Stimulated activated effector memory CD8-positive, alpha-beta T cell treated with anti-CD3 and anti-CD28 coated beads, Interleukin-12 subunit alpha, Interleukin-12 subunit beta, amount 100 ng/mL, for 72 hours (primary cell): Measurements from ENCODE around the gene NINJ1.
"Not testable (repeated sequence)": the region's sequence is repeated elsewhere in the genome, so short reads cannot be mapped to it uniquely, and the experiment has no call there.

ENCODE experiments used
- ATAC-seq: fragments of 150-1000 bp; cut with Tn5 transposase; 2 replicates; pipeline ENCODE4 v1.10.0; 2021
- DNase-seq, 2 donors: peaks; one replicate each; pipeline ENCODE4 v3.0.0; 2021 to 2022; ENCODE audit warnings: low spot score in 2 of 2
- H3K27ac Mint-ChIP-seq: one replicate; pipeline ENCODE4 v1.8.0; 2022; ENCODE audit warnings: mild to moderate bottlenecking, mixed read lengths
- H3K36me3 Mint-ChIP-seq: one replicate; pipeline ENCODE4 v1.8.0; 2022; ENCODE audit warnings: mild to moderate bottlenecking, mixed read lengths
- H3K4me1 Mint-ChIP-seq: one replicate; pipeline ENCODE4 v1.8.0; 2022; ENCODE audit warnings: mixed read lengths
- H3K4me3 Mint-ChIP-seq: one replicate; pipeline ENCODE4 v1.8.0; 2022; ENCODE audit warnings: mild to moderate bottlenecking, mixed read lengths
- H3K9me3 Mint-ChIP-seq: one replicate; pipeline ENCODE4 v1.8.0; 2022; ENCODE audit warnings: mixed read lengths

The NINJ1 gene

GRCh38 chr9:93146696-93147095, 12.6 kb upstream of the NINJ1 start:
- not testable (repeated sequence) for H3K9me3 Mint-ChIP-seq, DNase-seq
- peaks cover 15% of the 10 kb centered on the region for H3K36me3 Mint-ChIP-seq
- peak; percentile 85 for ATAC-seq
- peaks cover 69% of the 10 kb centered on the region for H3K4me1 Mint-ChIP-seq
- H3K27ac Mint-ChIP-seq, result peak overlapping the region; percentile 72
- H3K4me3 Mint-ChIP-seq, result peak overlapping the region; percentile 11

DNA sequence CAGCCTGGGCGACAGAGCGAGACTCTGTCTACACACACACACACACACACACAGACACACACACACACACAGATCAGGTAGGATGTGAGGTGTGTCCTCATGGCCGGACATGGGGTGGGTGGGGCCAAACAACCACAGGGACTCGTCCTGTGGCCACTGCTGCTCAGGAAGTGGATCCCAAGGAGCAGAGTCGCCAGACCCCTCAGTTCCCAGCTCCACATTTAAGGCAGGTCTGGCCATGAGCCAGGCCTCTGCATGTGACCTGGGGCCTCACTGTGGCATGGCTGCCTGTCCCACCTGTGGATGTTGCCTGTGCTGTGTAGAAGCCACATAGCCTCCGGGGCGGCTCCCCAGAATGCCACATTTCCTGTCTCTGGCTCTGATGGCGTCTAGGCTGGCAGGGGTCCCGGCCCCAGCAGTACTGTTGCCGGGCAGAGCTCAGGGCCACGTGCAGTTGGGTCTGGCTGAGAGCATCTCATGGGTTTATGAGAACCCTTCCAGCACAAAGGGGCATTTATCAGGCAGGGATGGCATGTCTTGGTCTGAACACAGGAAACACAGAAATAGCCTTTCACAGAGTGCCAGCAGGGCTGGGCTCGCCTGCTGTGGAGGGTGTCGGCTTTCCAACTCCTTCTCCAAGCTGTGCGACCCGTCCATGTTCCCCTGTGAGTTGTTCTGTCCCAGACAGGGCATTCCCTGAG, 9.9 kb upstream of the NINJ1 start:
- Mint-ChIP-seq H3K36me3 (peaks cover 15% of the 10 kb centered on the region), H3K4me3 (peak overlapping the region; percentile 38), H3K9me3 (peaks cover 6% of the 10 kb centered on the region), H3K27ac (peak overlapping the region; percentile 94), H3K4me1 (peaks cover 51% of the 10 kb centered on the region)
- ATAC-seq (peak; percentile 65), DNase-seq (no peak)

GRCh38 chr9:93141771-93142483, 7.9 kb upstream of the NINJ1 start:
- H3K4me3 Mint-ChIP-seq, result no peak overlapping the region
- H3K4me1 Mint-ChIP-seq, result peaks cover 51% of the 10 kb centered on the region
- peaks cover 3% of the 10 kb centered on the region for H3K9me3 Mint-ChIP-seq
- ATAC-seq (no peak), DNase-seq (no peak)
- peak overlapping the region; percentile 81 for H3K27ac Mint-ChIP-seq
- peaks cover 8% of the 10 kb centered on the region for H3K36me3 Mint-ChIP-seq

GRCh38 chr9:93139365-93140182, 5.5 kb upstream of the NINJ1 start:
- H3K36me3 Mint-ChIP-seq, result peaks cover 9% of the 10 kb centered on the region
- DNase-seq, result no peak
- H3K4me3 Mint-ChIP-seq, result no peak overlapping the region
- H3K4me1 Mint-ChIP-seq, result peaks cover 53% of the 10 kb centered on the region
- ATAC-seq, result no peak
- peak overlapping the region; percentile 81 for H3K27ac Mint-ChIP-seq
- no peaks in the 10 kb centered on the region for H3K9me3 Mint-ChIP-seq

DNA sequence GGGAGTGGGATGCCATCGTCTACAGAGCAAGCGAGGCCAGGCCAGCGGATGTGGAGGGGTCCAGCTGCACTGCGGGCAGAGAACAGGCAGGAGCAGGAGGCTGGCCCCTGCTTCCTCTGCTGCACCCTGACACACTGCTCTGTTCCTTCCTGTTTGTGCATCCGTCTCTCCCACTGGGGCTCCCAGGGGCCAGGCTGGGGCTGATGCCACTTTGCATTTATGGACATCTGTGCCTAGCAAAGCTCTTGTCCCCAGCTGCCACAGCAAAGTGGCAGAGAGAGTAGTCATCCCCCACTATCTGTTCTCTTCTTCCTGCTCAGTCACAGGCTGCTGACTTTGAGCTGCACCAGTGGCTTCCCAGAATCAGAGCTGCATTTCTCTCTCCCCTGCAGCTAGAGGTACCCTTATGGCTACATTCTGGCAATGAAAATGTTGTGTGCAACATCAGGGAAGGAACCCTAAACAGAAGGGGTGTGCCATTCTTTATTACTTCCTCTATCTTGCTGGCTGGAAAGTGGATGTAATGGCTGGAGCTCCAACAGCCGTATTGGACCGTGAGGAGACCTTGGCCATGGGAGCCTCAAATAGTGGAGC, 4.2 kb upstream of the NINJ1 start:
- DNase-seq, result no peak
- Mint-ChIP-seq H3K4me1 (peaks cover 44% of the 10 kb centered on the region), H3K27ac (peak overlapping the region; percentile 77), H3K9me3 (no peaks in the 10 kb centered on the region), H3K36me3 (peaks cover 13% of the 10 kb centered on the region), H3K4me3 (no peak overlapping the region)
- no peak for ATAC-seq

DNA sequence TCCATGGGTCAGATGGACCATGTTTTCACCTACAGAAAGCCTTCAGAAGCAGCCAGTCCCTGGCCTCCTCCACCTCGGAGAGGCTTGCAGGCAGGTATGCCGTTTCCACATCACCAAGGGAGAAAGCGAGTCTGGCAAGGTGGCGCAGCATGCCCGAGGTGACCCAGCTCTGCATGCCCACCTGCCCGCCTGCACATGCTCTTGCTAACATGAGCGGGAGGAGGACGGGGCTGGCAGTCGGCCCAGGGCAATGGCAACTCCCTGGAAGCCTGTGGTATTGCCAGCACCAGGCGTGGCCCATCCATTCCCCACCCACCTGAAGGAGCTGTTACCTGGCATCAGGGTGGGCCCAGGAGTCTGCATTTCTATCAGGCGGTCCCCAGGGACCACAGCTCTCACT, 3.3 kb upstream of the NINJ1 start:
- Mint-ChIP-seq H3K9me3 (no peaks in the 10 kb centered on the region), H3K4me1 (peaks cover 46% of the 10 kb centered on the region), H3K36me3 (peaks cover 22% of the 10 kb centered on the region), H3K27ac (peak overlapping the region; percentile 77), H3K4me3 (no peak overlapping the region)
- DNase-seq, result no peak
- ATAC-seq, result no peak

DNA sequence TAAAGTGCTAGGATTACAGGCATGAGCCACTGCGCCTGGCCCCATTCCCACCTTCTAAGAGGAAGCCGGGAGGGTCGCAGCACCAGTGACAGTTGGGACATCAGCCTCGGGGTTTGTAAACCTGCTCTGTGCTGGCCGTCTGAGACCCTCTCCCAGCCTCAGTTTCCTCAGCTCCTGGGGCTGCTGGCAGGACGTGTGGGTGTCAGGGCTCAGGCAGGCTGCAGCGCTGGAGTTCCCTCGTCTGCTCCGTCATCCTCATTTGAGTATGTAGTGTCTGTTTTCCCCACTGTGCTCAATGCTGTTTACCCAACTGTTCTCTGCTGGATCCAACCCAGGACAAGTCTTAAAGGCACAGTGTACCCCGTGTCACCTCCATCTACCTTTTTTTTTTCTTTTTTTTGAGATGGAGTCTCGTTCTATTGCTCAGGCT, 2.0 kb upstream of the NINJ1 start:
- Mint-ChIP-seq H3K36me3 (peaks cover 35% of the 10 kb centered on the region), H3K4me3 (no peak overlapping the region), H3K4me1 (peaks cover 57% of the 10 kb centered on the region), H3K27ac (no peak overlapping the region), H3K9me3 (no peaks in the 10 kb centered on the region)
- ATAC-seq (no peak), DNase-seq (no peak)

GRCh38 chr9:93134740-93135444, 841 bp upstream of the NINJ1 start:
- DNase-seq (no peak), ATAC-seq (no peak)
- H3K27ac Mint-ChIP-seq, result peak overlapping the region; percentile 94
- H3K9me3 Mint-ChIP-seq, result no peaks in the 10 kb centered on the region
- peaks cover 46% of the 10 kb centered on the region for H3K36me3 Mint-ChIP-seq
- peaks cover 67% of the 10 kb centered on the region for H3K4me1 Mint-ChIP-seq
- H3K4me3 Mint-ChIP-seq, result peak overlapping the region; percentile 88

DNA sequence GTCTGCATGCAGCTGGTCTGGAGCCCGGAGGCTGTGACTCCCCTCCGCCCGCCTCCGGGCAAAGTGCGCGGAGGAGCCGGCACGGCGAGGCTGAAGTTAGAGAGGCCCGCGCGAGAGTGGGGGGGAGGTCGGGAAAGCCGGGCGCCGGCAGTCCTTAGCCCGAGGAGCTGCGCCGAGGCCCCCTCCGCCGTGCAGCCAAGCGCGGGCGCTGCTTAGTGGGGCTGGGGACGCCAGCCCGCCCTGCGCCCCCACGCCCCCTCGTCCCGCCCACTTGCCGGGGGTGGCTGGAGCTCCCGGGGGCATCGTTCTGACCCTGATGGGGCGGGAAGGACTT, 403 bp downstream of the NINJ1 start:
- H3K27ac Mint-ChIP-seq, result peak overlapping the region; percentile 94
- ATAC-seq (no peak), DNase-seq (peak; percentile 48 to 81)
- H3K4me3 Mint-ChIP-seq, result peak overlapping the region; percentile 88
- H3K36me3 Mint-ChIP-seq, result peaks cover 55% of the 10 kb centered on the region
- no peaks in the 10 kb centered on the region for H3K9me3 Mint-ChIP-seq
- peaks cover 77% of the 10 kb centered on the region for H3K4me1 Mint-ChIP-seq

GRCh38 chr9:93132946-93133680, 938 bp downstream of the NINJ1 start:
- Mint-ChIP-seq H3K36me3 (peaks cover 58% of the 10 kb centered on the region), H3K27ac (peak overlapping the region; percentile 94), H3K4me3 (peak overlapping the region; percentile 88), H3K4me1 (peaks cover 77% of the 10 kb centered on the region), H3K9me3 (no peaks in the 10 kb centered on the region)
- ATAC-seq (peak; percentile 68), DNase-seq (no peak)

DNA sequence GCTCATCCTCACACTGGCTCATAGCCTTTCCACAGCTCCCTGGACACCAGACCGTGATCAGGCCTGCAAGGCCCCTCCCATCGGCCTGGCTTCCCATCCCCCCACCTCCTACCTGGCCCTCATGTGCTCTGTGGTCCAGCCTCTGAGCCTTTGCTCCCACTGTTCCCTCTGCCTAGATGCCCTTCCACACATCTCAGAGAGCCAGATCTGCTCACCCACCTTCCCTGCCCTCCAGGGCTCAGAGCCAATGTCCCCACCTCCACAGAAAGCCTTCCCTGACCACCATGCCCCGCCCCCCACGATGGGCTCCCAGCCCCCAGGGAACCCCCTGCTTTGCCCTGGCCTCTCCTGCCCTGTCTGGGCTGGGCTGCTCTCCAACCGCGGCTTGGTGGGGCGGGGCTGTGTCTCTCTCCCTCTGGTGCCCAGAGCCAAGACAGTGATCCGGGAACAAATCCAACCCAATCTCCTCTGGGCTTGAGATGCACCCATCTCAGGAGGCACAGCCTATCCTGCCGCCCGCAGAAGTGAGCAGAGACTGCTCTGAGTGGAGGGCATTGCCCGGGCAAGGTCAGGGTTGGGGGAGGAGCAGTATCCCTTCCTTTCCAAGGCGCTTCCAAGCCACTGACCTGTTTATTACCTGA, 1.6 kb downstream of the NINJ1 start:
- Mint-ChIP-seq H3K27ac (peak overlapping the region; percentile 94), H3K4me1 (peaks cover 77% of the 10 kb centered on the region), H3K9me3 (no peaks in the 10 kb centered on the region), H3K4me3 (peak overlapping the region; percentile 88), H3K36me3 (peaks cover 62% of the 10 kb centered on the region)
- ATAC-seq (no peak), DNase-seq (no peak)

DNA sequence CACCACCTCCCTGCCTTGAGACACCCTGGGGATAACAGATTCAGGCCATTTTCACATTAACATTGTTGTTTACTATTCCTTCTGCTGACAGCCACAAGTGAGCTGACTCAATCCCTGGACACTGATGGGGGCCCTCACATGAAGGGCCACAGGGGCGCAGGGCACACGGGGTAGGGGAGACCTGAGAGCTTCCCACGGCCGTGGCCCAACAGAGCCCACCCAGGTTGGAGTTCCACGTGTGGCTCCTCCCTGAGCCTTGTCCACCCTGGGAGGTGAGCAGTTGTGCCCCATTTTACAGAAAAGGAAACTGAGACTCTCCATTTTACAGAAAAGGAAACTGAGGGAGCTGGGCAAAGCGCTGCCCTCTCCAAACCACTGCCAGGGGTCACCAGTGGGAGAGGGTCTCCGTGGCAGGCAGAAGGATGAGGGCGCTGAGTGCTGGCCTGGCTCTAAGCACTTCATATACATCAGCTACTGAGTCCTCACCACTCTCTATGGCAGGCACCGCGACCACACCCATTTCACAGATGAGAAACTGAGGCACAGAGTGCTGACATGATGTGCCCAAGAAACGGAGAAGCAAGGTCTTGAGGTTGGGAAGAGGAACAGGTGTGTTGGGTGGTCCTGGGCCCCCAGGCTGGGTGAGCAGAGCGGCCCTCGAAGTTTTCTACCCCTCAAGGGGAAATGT, 2.3 kb downstream of the NINJ1 start:
- peaks cover 80% of the 10 kb centered on the region for H3K4me1 Mint-ChIP-seq
- H3K27ac Mint-ChIP-seq, result peak overlapping the region; percentile 94
- no peak for ATAC-seq
- no peaks in the 10 kb centered on the region for H3K9me3 Mint-ChIP-seq
- H3K36me3 Mint-ChIP-seq, result peaks cover 66% of the 10 kb centered on the region
- DNase-seq, result no peak
- peak overlapping the region; percentile 88 for H3K4me3 Mint-ChIP-seq

GRCh38 chr9:93130861-93131481, 3.1 kb downstream of the NINJ1 start:
- H3K4me1 Mint-ChIP-seq, result peaks cover 83% of the 10 kb centered on the region
- DNase-seq, result no peak
- no peaks in the 10 kb centered on the region for H3K9me3 Mint-ChIP-seq
- peak overlapping the region; percentile 88 for H3K4me3 Mint-ChIP-seq
- H3K36me3 Mint-ChIP-seq, result peaks cover 73% of the 10 kb centered on the region
- no peak for ATAC-seq
- peak overlapping the region; percentile 94 for H3K27ac Mint-ChIP-seq
